Embryonic facial prominence (tissue), 1 donor: ENCODE data around the gene SSMEM1.
"Not testable (repeated sequence)": the region's sequence is repeated elsewhere in the genome, so short reads cannot be mapped to it uniquely, and the experiment has no call there.

Experiments used
- DNase-seq: peaks from one replicate; pipeline ENCODE4 v3.0.0-alpha.2; 2016; ENCODE audit errors: extremely low spot score

Gene SSMEM1

DNA sequence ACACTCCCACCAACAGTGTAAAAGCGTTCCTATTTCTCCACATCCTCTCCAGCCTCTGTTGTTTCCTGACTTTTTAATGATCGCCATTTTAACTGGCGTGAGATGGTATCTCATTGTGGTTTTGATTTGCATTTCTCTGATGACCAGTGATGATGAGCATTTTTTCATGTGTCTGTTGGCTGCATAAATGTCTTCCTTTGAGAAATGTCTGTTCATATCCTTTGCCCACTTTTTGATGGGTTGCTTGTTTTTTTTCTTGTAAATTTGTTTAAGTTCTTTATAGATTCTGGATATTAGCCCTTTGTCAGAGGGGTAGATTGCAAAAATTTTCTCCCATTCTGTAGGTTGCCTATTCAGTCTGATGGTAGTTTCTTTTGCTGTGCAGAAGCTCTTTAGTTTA is 42.0 kb downstream of the SSMEM1 start:
- DNase-seq, result not testable (repeated sequence)

DNA sequence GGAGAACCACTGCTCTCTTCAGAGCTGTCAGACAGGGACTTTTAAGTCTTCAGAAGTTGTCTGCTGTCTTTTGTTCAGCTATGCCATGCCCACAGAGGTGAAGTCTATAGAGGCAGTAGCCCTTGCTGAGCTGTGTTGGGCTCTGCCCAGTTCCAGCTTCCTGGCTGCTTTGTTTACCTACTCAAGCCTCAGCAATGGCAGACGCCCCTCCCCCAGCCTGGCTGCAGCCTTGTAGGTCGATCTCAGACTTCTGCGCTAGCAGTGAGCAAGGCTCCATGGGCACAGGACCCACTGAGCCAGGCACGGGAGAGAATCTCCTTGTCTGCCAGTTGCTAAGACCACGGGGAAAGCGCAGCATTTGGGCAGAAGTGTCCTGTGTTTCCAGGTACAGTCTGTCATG is 46.9 kb downstream of the SSMEM1 start:
- no peak for DNase-seq

DNA sequence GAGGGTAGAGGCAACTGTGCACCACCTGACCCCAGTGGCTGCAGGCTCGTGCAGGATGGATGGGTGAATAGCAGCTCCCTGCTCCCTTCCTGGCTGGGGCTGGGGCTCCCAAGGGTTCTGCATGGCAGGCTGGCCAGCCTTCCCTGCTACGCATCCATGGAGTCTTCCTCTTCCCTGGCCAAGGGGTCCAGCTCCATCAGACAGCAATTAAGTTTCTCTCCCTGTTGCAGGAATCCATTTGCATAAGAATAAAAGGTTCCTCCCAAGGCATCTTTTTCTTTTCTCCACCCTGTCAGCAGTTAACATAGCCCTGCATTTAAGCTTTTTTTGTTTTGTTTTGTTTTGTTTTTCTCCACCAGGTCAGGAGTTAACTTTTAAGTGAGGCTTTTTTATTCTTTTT is 49.0 kb downstream of the SSMEM1 start:
- DNase-seq, result no peak

DNA sequence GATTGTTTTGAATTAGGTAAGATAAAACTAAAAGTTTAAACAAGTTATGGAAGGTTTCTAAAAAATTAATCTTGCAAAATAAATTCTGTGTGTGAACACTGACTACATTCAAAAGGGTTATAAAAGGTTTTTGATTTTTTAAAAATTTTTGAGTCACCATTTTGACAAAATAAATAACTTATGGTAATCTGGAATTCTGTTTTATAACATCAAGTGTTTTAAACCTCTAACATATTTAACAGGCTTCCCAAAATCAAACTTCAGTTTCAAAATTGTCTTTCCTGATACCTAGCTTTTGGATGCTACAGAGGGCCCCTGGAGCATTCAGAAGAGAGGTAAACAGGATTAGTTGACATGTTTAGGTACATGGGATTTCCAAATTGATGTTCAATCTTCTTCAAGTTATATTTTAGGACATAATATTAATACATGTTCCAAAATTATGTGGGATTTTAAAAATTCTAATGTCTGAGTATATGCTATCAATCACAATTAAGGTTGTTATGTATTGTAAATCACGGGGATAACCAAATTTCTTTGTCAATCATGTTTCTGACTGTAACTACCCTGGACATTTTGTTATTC is 50.9 kb downstream of the SSMEM1 start:
- DNase-seq, result no peak

DNA sequence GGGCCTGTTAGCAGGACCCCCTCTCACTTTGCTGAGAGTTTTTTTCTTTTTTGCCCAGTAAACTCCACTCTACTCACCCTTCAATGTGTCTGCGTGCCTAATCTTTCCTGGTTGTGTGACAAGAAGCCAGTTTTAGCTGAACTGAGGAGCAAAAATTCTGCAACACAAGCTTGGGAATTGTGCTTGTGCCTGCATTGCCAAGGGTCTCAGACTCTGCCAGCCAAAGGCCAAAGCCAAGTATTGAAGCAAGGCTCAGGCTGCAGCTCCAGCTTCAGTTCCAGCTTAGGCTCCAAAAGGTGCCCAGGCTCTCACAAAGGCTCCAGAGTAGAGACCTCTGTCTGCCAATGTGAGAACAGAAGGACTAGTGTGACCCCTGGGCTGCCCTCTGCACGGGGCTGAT is 54.8 kb downstream of the SSMEM1 start:
- no peak for DNase-seq

DNA sequence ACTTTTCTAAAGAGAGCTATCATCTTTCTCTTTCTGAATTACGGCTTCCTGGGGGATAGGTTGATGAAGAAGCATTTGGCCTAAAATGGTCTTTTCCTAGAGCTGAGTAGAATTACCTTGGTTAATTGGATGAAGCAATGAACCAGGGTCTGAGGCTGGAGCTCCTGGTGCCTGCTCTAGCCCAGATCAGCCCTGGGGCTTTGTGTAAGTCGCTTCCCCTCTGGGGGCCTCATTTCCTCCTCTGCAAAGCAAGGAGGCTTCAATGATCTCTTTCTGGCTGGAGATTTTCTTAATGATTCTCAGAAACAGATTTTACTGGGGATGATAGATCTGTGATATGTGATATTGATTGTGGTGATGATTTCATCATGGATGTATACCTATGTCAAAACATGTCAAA is 55.5 kb downstream of the SSMEM1 start:
- DNase-seq, result no peak
